Spleen (tissue), 7 donors: Measurements from ENCODE around the gene SAE1.

Experiments
- CTCF ChIP-seq, 11 experiments: fragments of 200-600 bp in 7 of 11; fragments of 450-650 bp in 4 of 11; sonication (generic) in 4 of 11; IDR thresholded peaks in 8 of 11; conservative IDR thresholded peaks in 3 of 11; 1 replicate in 7 of 11; 2 replicates in 4 of 11; pipeline versions ENCODE4 v1.4.0 to v1.8.0; 2016 to 2021; ENCODE audit warnings: antibody characterized with exemption in 11 of 11, inconsistent platforms in 4 of 11, mild to moderate bottlenecking in 1 of 11
- POLR2A ChIP-seq, 3 donors: fragments of 450-650 bp; IDR thresholded peaks; one replicate each; pipeline ENCODE4 v1.5.1; 2017; ENCODE audit warnings: antibody characterized with exemption in 3 of 3, mild to moderate bottlenecking in 1 of 3
- donor health status: DM: no; HTN: no; CAD: no; lungs with moderate emphysema.
- donor health status: DM: no; HTN: no; CAD: no.
- donor health status: DM: no; HTN: no; CAD: no.

GRCh38 chr19:47096721-47097120, 33.9 kb upstream of the SAE1 start:
- TF ChIP-seq POLR2A (IDR thresholded peaks at IDR 0.05), result no peak
- TF ChIP-seq CTCF (IDR thresholded peaks at IDR 0.05 in 8 of 11, conservative IDR thresholded peaks at IDR 0.05 in 3 of 11), result no peak
